GM20000 (cell line): ENCODE results near the gene RING1.

Experiments
- DNase-seq: peaks from one replicate; pipeline ENCODE4 v3.0.0; 2012; ENCODE audit warnings: low spot score
- TF ChIP-seq, protein P1 (sequence below): IDR thresholded peaks from 2 replicates; pipeline ENCODE4 v1.5.1; 2012; ENCODE audit warnings: mild to moderate bottlenecking, control low read depth; ENCODE audit errors: extremely low read depth, missing control alignments

RING1 gene

DNA sequence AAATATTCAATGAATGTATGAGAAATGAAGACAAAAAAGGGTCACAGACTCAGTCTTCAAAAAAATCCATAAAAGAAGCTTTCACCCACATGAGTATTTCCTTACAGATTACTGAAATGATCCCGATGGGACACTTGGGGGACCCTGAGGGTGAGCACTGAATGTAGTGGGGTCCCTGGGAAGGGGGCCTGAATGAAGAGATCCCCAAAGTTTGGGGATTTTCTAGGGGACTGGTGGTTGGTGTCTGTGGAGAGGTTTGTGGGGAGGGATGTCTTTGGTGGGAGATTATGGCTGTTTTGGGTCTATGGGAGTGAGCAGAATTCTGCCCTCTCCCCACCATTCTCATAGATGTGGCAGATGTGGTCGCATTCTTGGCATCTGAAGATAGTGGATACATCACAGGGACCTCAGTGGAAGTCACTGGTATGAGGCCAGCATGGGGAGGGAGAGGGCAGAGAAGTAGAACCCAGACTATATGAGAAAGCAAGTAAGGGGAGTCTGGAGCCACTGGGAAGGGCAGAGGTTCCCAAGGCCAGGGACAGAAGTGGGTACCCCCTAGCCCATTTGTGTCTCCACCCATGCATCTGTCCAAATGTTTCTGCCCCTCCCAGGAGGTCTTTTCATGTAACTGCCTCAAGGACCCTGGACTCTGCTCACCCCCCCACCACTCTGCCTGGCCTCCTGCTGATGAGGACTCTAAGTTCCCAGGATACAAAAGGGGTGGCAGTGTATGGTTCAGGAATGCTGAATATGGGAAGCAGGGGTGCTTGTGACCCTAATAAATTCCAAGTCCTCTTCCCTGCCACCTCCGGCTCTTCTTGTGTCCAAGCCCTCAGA, 2.1 kb upstream of the RING1 start:
- DNase-seq: peak; percentile 16

DNA sequence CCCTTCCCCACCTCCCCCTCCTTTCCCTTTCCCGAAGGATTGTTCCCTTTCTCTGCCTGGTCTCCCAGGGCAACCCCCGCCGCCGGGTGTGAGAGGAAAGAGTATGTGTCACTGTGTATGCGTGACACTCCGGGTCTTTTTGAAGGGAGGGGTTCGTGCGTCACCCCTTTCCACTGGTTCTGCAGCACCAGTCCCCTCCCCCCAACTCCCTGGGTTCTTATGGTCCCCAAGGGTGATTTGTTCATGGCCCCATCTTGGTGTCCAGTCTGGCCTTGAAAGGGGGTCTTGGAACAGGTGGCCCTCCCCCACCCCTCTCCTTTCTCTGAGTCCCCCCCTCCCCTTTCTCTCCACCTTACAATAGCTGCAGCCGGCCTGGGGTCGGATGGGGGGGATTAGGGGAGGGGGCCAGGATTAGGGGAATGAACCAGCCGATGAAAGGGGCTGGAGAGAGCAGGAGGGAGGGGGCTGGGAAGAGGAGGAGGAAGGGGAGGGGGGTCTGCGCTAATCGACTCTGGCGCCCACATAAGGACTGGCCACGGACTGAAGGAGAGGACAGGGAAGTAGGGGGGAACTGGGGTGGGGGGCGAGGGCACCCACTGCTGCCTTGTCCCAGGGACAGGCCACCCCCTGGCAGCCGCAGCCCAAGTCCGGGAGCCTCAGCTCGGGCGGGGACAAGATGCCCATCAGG, 1.3 kb upstream of the RING1 start:
- DNase-seq: peak; percentile 23
- TF ChIP-seq, protein P1, sequence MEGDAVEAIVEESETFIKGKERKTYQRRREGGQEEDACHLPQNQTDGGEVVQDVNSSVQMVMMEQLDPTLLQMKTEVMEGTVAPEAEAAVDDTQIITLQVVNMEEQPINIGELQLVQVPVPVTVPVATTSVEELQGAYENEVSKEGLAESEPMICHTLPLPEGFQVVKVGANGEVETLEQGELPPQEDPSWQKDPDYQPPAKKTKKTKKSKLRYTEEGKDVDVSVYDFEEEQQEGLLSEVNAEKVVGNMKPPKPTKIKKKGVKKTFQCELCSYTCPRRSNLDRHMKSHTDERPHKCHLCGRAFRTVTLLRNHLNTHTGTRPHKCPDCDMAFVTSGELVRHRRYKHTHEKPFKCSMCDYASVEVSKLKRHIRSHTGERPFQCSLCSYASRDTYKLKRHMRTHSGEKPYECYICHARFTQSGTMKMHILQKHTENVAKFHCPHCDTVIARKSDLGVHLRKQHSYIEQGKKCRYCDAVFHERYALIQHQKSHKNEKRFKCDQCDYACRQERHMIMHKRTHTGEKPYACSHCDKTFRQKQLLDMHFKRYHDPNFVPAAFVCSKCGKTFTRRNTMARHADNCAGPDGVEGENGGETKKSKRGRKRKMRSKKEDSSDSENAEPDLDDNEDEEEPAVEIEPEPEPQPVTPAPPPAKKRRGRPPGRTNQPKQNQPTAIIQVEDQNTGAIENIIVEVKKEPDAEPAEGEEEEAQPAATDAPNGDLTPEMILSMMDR: no peak

More for the DNA sequence above, 2.1 kb upstream of the RING1 start:
- TF ChIP-seq, protein P1: no peak

DNA sequence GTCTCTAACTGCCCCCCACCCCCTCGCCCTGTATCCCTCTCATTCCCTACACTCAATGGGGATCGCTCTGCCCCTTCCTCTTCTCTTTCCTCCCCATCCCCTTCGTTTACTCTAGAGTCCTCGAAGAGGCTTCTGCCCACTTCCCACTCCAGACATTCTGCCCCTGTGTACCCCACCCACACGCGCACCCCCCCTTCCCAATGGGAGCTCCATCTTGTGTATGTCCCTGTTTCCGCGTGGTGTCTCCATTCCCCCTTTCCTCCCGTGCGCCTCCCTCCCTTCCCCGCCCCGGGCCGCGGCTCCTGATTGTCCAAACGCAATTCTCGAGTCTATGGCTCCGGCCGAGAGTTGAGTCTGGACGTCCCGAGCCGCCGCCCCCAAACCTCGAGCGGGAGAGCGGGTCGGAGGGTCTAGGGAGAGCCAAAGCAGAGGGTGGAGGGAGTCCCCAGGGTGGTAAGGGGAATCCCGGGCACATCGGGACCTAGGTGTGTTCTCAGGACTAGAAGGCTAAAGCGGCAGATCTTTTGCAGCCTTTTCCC, 679 bp upstream of the RING1 start:
- DNase-seq: peak; percentile 41
- TF ChIP-seq, protein P1: no peak

DNA sequence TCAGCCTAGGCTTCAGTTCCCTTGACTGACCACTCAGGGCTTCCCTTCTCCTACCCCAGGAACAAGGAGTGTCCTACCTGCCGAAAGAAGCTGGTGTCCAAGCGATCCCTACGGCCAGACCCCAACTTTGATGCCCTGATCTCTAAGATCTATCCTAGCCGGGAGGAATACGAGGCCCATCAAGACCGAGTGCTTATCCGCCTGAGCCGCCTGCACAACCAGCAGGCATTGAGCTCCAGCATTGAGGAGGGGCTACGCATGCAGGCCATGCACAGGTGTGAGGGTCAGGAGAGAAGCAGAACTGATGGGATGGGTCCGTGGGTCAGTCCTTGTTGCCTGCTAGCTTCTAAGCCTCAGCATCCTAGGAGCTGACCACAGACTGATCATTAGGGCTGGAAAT, 1.6 kb downstream of the RING1 start:
- peak; percentile 7 for DNase-seq
- TF ChIP-seq, protein P1: no peak

DNA sequence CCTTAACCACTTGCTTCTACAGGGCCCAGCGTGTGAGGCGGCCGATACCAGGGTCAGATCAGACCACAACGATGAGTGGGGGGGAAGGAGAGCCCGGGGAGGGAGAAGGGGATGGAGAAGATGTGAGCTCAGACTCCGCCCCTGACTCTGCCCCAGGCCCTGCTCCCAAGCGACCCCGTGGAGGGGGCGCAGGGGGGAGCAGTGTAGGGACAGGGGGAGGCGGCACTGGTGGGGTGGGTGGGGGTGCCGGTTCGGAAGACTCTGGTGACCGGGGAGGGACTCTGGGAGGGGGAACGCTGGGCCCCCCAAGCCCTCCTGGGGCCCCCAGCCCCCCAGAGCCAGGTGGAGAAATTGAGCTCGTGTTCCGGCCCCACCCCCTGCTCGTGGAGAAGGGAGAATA, 2.8 kb downstream of the RING1 start:
- TF ChIP-seq, protein P1: no peak
- DNase-seq: peak; percentile 4

DNA sequence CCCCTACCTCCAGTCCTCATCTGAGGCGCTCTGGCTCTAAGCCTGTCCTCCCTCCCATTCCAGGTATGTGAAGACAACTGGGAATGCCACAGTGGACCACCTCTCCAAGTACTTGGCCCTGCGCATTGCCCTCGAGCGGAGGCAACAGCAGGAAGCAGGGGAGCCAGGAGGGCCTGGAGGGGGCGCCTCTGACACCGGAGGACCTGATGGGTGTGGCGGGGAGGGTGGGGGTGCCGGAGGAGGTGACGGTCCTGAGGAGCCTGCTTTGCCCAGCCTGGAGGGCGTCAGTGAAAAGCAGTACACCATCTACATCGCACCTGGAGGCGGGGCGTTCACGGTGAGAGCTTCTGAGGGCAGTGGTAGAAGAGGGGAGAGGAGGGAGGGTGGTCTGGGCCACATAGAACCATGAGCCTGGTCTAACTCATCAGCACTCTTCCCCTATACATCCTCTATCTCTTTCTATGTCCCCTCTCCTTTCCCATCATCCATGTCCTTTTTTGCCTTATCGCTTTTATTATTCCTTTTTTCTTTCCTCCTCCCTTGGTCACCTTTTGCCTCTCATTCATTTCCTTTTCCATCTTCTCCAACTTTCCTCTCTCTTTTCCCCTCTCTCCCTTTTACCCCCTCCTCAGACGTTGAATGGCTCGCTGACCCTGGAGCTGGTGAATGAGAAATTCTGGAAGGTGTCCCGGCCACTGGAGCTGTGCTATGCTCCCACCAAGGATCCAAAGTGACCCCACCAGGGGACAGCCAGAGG, 3.5 kb downstream of the RING1 start:
- TF ChIP-seq, protein P1: no peak
- DNase-seq: no peak
